ENCODE data around the gene GASK1A. TPM values are rescaled to one million over a fixed set of nuclear protein-coding genes. Genes with fewer than 3 reads are reported as not detected.

GASK1A gene
- total and polyA plus RNA-seq, 8 donors = 1.2 to 23.6 (median 8.1) TPM

DNA sequence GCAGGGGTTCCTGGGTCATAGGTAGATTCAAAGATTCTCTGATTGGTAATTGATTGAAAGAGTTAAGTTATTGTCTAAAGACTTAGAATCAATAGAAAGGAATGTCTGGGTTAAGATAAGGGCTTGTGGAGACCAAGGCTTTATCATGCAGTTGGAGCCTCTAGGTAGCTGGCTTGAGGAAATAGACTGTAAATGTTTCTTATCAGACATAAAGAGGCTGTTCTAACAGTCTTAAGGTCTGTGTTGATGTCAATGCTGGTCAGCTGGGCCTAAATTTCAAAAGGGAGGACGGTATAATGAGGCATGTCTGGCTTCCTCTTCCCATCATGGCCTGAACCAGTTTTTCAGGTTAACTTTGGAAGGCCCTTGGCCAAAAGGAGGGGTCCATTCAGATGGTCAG is 48.9 kb downstream of the GASK1A start:
- intact Hi-C loops (cut with DNase I; ENCODE audit: low total_unique reads) = no loop called here
- Histone ChIP-seq H3K9me3 (no peaks in the 10 kb centered on the region), H3K27me3 (no peaks in the 10 kb centered on the region), H3K4me3 (no peak overlapping the region), H3K36me3 (no peaks in the 10 kb centered on the region), H3K4me1 (peaks cover 12 to 59% (median 36%) of the 10 kb centered on the region in 4 donors), H3K27ac (peak overlapping the region in 3 of 5 donors; percentile 40 to 46 (median 41))
- 27 to 67% (median 52%) methylated on average over 1 of the region's 1 CpG for WGBS, 5 donors
- no peak for DNase-seq
- TF ChIP-seq POLR2A (IDR thresholded peaks at IDR 0.05) (no peak), POLR2AphosphoS5 (IDR thresholded peaks at IDR 0.05) (no peak), EP300 (IDR thresholded peaks at IDR 0.05) (no peak)
- TF ChIP-seq, protein P1, sequence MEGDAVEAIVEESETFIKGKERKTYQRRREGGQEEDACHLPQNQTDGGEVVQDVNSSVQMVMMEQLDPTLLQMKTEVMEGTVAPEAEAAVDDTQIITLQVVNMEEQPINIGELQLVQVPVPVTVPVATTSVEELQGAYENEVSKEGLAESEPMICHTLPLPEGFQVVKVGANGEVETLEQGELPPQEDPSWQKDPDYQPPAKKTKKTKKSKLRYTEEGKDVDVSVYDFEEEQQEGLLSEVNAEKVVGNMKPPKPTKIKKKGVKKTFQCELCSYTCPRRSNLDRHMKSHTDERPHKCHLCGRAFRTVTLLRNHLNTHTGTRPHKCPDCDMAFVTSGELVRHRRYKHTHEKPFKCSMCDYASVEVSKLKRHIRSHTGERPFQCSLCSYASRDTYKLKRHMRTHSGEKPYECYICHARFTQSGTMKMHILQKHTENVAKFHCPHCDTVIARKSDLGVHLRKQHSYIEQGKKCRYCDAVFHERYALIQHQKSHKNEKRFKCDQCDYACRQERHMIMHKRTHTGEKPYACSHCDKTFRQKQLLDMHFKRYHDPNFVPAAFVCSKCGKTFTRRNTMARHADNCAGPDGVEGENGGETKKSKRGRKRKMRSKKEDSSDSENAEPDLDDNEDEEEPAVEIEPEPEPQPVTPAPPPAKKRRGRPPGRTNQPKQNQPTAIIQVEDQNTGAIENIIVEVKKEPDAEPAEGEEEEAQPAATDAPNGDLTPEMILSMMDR (IDR thresholded peaks at IDR 0.05) = no peak

DNA sequence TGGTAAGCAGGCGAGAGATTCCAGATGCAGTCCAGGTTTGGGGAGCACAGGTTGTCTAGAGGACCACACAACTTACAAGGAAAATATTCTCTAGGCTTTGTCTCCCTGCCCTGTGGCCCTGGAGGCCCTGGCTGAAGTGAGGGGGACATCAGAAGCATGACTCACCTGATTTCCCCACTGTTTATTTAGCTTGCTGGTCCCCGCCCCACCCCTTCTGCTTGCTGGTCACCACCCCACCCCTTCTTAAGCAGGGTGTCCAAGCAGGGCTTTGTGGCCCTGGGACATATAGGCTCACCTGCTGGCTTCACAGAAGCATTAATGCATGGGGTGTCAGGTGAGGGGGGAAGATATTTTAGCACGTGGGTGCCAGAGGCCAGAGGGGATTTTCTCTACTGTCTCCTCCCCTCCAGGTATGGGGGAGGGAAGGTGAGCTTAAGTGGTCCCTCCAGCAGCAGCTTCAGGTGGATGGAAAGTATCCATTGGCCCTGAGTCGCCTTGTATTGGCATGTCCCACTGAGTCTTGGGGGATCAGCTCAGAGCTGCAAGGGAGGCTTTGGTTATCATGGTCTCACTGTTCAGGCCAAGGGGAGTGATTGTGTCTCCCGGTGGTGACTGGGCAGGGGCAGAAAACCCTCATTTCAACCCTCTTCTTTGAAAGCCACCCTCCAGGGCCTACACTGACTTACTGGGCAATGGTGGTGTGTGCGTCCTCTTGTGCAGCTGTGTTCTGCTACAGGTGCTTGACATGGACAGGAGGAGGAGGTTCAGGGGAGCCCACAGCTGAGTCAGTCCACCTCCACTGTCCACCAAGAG is 49.8 kb downstream of the GASK1A start:
- 80 to 89% (median 83%) methylated on average over 5 to 6 of the region's 6 CpGs for WGBS, 5 donors
- no peaks in the 10 kb centered on the region for H3K27me3 ChIP-seq
- intact Hi-C loops (cut with DNase I; ENCODE audit: low total_unique reads) = no loop called here

DNA sequence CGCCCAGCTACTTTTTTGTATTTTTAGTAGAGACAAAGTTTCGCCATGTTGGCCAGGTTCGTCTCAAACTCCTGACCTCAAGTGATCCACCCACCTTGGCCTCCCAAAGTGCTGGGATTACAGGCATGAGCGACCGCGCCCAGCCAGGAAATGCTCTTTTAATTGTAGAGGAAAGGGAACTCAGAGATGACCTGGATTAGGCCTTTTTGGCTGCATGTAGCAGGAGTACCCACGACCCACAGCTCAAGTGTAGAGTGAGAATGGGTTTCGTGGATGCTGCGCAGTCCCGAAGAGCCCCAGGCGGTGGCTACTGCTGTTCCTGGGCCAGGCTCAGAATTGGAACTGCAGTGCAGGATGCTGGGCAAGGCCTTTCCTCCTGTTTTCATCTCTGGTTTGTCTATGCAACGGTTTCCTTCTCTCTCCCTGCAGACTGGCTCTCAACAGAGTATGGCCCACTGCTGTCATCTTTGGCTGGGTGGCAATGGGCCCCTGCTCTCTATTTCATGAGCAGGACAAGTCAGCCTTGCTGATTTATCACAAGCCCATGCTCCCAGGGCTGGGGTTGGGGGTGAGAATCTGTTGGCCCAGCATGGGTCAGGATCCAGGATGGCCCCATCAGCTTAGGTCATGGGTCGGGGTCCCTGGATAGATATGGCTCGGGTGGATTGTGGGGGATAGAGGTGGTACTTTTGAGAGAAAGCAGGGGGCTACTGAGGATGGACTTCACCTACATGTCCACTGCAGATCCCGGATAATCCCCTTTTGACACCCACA is 51.2 kb downstream of the GASK1A start:
- intact Hi-C loops (cut with DNase I; ENCODE audit: low total_unique reads) = no loop called here
- H3K4me1 ChIP-seq = peaks cover 12 to 39% (median 32%) of the 10 kb centered on the region in 4 donors
- 89 to 95% (median 91%) methylated on average over 15 of the region's 15 CpGs for WGBS, 5 donors
- DNase-seq = no peak
- H3K9me3 ChIP-seq = no peaks in the 10 kb centered on the region
- no peak overlapping the region for H3K4me3 ChIP-seq
- no peaks in the 10 kb centered on the region for H3K36me3 ChIP-seq
- TF ChIP-seq, protein P1 (IDR thresholded peaks at IDR 0.05) = no peak
- no peak for TF ChIP-seq EP300 (IDR thresholded peaks at IDR 0.05)
- TF ChIP-seq POLR2A (IDR thresholded peaks at IDR 0.05) = no peak
- TF ChIP-seq POLR2AphosphoS5 (IDR thresholded peaks at IDR 0.05) = no peak
- H3K27ac ChIP-seq = no peak overlapping the region
- H3K27me3 ChIP-seq = no peaks in the 10 kb centered on the region

More for the DNA sequence above, 49.8 kb downstream of the GASK1A start:
- Histone ChIP-seq H3K4me1 (peaks cover 12 to 52% (median 36%) of the 10 kb centered on the region in 4 donors), H3K36me3 (no peaks in the 10 kb centered on the region), H3K4me3 (no peak overlapping the region), H3K27ac (peak overlapping the region in 3 of 5 donors; percentile 40 to 46 (median 41)), H3K9me3 (no peaks in the 10 kb centered on the region)
- no peak for TF ChIP-seq POLR2A (IDR thresholded peaks at IDR 0.05)
- no peak for TF ChIP-seq EP300 (IDR thresholded peaks at IDR 0.05)
- TF ChIP-seq, protein P1 (IDR thresholded peaks at IDR 0.05) = no peak
- TF ChIP-seq POLR2AphosphoS5 (IDR thresholded peaks at IDR 0.05) = no peak
- peak; percentile 50 to 83 for DNase-seq

DNA sequence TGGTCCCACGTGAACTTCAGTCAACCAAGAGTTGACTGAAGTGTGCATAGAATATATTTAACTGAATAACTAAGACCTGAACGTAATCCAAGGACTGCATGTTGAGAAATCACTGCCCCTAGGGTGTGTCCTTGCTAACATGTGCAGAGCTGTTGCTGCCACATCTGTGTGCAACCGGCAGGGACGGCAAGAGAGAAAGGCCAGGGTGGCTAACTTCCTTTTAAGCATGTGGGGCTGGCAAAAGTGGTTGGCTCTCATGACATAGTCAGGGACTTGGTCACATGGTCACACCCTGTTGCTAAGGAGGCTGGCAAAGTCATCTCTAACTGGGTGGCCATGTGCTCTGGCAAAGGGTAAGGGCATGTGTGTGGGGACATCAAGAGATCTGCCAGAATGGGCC is 52.4 kb downstream of the GASK1A start:
- intact Hi-C loops (cut with DNase I; ENCODE audit: low total_unique reads) = no loop called here
- peak in 1 of 2 donors; percentile 29 for DNase-seq
- Histone ChIP-seq H3K4me3 (no peak overlapping the region), H3K27me3 (no peaks in the 10 kb centered on the region), H3K27ac (no peak overlapping the region), H3K36me3 (no peaks in the 10 kb centered on the region), H3K4me1 (peaks cover 3 to 29% (median 25%) of the 10 kb centered on the region in 4 donors), H3K9me3 (no peaks in the 10 kb centered on the region)
- TF ChIP-seq POLR2A (IDR thresholded peaks at IDR 0.05) = no peak
- no peak for TF ChIP-seq POLR2AphosphoS5 (IDR thresholded peaks at IDR 0.05)
- no peak for TF ChIP-seq EP300 (IDR thresholded peaks at IDR 0.05)
- TF ChIP-seq, protein P1 (IDR thresholded peaks at IDR 0.05) = no peak
- 39 to 58% (median 44%) methylated on average over 4 of the region's 4 CpGs for WGBS, 5 donors
